PC-3 (cell line): ENCODE data around the gene PADI1. TPM values are rescaled to one million over a fixed set of nuclear protein-coding genes. Genes with fewer than 3 reads are reported as not detected.

Experiments
- ATAC-seq: fragments of 200-7000 bp; cut with Tn5 transposase; 2 replicates; pipeline ENCODE4 v1.9.1; 2020; ENCODE audit warnings: mild to moderate bottlenecking, moderate library complexity
- BruUV-seq: library from RNA; stranded (reverse); fragments of 400-500 nt; replicated peaks from 2 replicates; lab custom pipeline; 2021; lab: Mats Ljungman, UMichigan
- CTCF ChIA-PET: fragments of 300-600 bp; sonication (Branson Sonifier 250); formaldehyde crosslinking; loops from one replicate; lab custom pipeline; 2022; ENCODE audit warnings: antibody characterized with exemption; lab: Charles Lee
- POLR2A ChIA-PET: fragments of 300-600 bp; sonication (Branson Sonifier 250); formaldehyde crosslinking; loops from one replicate; lab custom pipeline; 2022; ENCODE audit warnings: antibody characterized with exemption; ENCODE audit not compliant: unreplicated experiment; lab: Charles Lee
- DNase-seq: peaks from one replicate; pipeline ENCODE4 v3.0.0-alpha.2; 2015
- H2AFZ ChIP-seq: fragments of 300-600 bp; sonication (generic); 2 replicates; pipeline ENCODE4 v1.6.0; 2016; ENCODE audit warnings: antibody characterized with exemption, low read length
- H3F3A ChIP-seq: fragments of 300-600 bp; sonication (generic); one replicate; pipeline ENCODE4 v1.6.0; 2017; ENCODE audit warnings: antibody characterized with exemption, low read length, control low read depth, mild to moderate bottlenecking; ENCODE audit not compliant: unreplicated experiment
- H3K27ac ChIP-seq: fragments of 300-600 bp; sonication (generic); 2 replicates; pipeline ENCODE4 v1.5.1; 2016; ENCODE audit warnings: mild to moderate bottlenecking, low read length
- H3K27me3 ChIP-seq: fragments of 300-600 bp; sonication (generic); 2 replicates; pipeline ENCODE4 v1.6.1; 2016; ENCODE audit warnings: low read length, mixed read lengths
- H3K36me3 ChIP-seq: fragments of 300-600 bp; sonication (generic); 2 replicates; pipeline ENCODE4 v1.6.1; 2016; ENCODE audit warnings: low read depth, mixed run types, low read length, mixed read lengths
- H3K4me1 ChIP-seq: fragments of 300-600 bp; sonication (generic); 2 replicates; pipeline ENCODE4 v1.5.1; 2016; ENCODE audit warnings: low read length; ENCODE audit not compliant: insufficient read depth
- H3K4me2 ChIP-seq: fragments of 300-600 bp; sonication (generic); 2 replicates; pipeline ENCODE4 v1.6.0; 2016; ENCODE audit warnings: low read length
- H3K4me3 ChIP-seq: fragments of 300-600 bp; sonication (generic); 2 replicates; pipeline ENCODE4 v1.5.1; 2016; ENCODE audit warnings: mild to moderate bottlenecking, low read length, mixed read lengths
- H3K79me2 ChIP-seq: fragments of 300-600 bp; sonication (generic); 2 replicates; pipeline ENCODE4 v1.6.1; 2017; ENCODE audit warnings: low read length, mixed read lengths
- H3K9ac ChIP-seq: fragments of 300-600 bp; sonication (generic); 2 replicates; pipeline ENCODE4 v1.6.0; 2016; ENCODE audit warnings: mild to moderate bottlenecking, low read length
- H3K9me2 ChIP-seq: fragments of 300-600 bp; sonication (generic); replicated peaks from 2 replicates; pipeline ENCODE4 v1.6.1; 2016; ENCODE audit warnings: mixed run types, low read length, mixed read lengths
- H3K9me3 ChIP-seq: fragments of 300-600 bp; sonication (generic); 2 replicates; pipeline ENCODE4 v1.6.1; 2016; ENCODE audit warnings: low read length, mixed read lengths
- H4K20me1 ChIP-seq: fragments of 300-600 bp; sonication (generic); 2 replicates; pipeline ENCODE4 v1.6.1; 2016; ENCODE audit warnings: low read length, mixed read lengths
- EZH2 ChIP-seq: fragments of 300-600 bp; sonication (generic); IDR thresholded peaks from one replicate; pipeline ENCODE4 v1.6.1; 2017; ENCODE audit warnings: antibody characterized with exemption, mild to moderate bottlenecking, low read length; ENCODE audit not compliant: unreplicated experiment
- EZH2phosphoT487 ChIP-seq: fragments of 300-600 bp; sonication (generic); IDR thresholded peaks from 2 replicates; pipeline ENCODE4 v1.6.1; 2018; ENCODE audit warnings: mild to moderate bottlenecking, antibody characterized with exemption, low read length, borderline replicate concordance
- intact Hi-C: fragments of 100-400 bp; cut with micrococcal nuclease; formaldehyde crosslinking; loops from 2 replicates; pipeline ENCODE4 v1.9.0; 2023
- total RNA-seq: library from RNA; depleted of rRNA; stranded (reverse); fragments of >200 nt; gene quantifications from 2 replicates; pipeline ENCODE4 v1.2.3, GENCODE V29; 2014
- TF ChIP-seq, protein P1 (sequence below): fragments of 300-600 bp; sonication (generic); conservative IDR thresholded peaks from 2 replicates; pipeline ENCODE4 v1.5.1; 2017; ENCODE audit warnings: antibody characterized with exemption, low read depth, mild to moderate bottlenecking, low read length

Gene PADI1
- total RNA-seq, 1 experiment from 2014 or later = 0.73 TPM

DNA sequence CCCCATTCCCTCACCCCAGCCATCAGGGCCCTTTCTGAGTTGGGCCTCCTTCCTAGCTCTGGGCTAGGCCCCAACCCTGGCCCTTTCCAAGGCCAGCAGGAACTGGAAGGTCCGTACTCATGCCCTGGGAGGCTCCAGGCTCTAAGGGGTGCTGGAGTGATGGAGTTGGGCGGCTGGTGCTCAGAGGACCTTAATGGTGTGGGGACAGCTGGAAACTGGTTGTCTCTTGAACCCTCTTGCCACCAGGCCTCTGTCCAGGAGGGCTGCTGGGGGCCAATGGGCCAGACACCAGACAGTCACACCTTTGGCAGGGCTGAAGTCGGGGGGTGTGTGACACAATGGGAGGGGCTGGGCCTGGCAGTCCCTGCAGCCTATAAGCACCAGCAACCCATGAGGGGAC, 9.2 kb upstream of the PADI1 start:
- Histone ChIP-seq H4K20me1 (no peaks in the 10 kb centered on the region), H3K79me2 (no peaks in the 10 kb centered on the region), H3K4me3 (no peak overlapping the region), H3K9me3 (no peaks in the 10 kb centered on the region), H3K4me1 (peaks cover 20% of the 10 kb centered on the region), H3F3A (no peaks in the 10 kb centered on the region), H3K27me3 (no peaks in the 10 kb centered on the region), H2AFZ (no peak overlapping the region), H3K27ac (no peak overlapping the region), H3K9me2 (no peaks in the 10 kb centered on the region), H3K36me3 (no peaks in the 10 kb centered on the region), H3K4me2 (no peak overlapping the region), H3K9ac (no peak overlapping the region)
- TF ChIP-seq EZH2phosphoT487 = no peak
- TF ChIP-seq, protein P1, sequence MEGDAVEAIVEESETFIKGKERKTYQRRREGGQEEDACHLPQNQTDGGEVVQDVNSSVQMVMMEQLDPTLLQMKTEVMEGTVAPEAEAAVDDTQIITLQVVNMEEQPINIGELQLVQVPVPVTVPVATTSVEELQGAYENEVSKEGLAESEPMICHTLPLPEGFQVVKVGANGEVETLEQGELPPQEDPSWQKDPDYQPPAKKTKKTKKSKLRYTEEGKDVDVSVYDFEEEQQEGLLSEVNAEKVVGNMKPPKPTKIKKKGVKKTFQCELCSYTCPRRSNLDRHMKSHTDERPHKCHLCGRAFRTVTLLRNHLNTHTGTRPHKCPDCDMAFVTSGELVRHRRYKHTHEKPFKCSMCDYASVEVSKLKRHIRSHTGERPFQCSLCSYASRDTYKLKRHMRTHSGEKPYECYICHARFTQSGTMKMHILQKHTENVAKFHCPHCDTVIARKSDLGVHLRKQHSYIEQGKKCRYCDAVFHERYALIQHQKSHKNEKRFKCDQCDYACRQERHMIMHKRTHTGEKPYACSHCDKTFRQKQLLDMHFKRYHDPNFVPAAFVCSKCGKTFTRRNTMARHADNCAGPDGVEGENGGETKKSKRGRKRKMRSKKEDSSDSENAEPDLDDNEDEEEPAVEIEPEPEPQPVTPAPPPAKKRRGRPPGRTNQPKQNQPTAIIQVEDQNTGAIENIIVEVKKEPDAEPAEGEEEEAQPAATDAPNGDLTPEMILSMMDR = no peak
- TF ChIP-seq EZH2 = no peak
- BruUV-seq = no TSS peak
- intact Hi-C loops = no loop called here
- no peak for ATAC-seq
- ChIA-PET POLR2A (no interaction called here), CTCF (no interaction called here)
- DNase-seq = no peak

GRCh38 chr1:17196496-17197185, 8.3 kb upstream of the PADI1 start:
- H3K9me2 ChIP-seq = no peaks in the 10 kb centered on the region

DNA sequence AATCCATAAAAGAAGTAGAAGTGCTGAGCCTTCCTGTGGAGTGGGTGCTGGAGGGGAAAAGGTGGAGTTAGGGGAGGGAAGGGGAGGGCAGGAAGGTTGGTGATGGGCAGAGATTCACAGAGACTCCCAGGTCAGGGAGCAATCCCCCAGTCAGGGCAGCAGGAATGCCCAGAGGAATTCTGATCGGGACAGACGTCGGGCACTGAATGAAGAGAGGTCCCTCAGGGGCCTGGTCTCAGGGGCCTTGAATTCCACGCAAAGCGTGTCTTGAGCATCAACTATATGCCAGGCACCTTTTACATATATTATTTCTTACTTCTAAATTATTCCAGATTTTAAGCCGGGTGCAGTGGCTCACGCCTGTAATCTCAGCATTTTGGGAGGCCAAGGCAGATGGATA, 7.2 kb upstream of the PADI1 start:
- Histone ChIP-seq H3K4me1 (peaks cover 31% of the 10 kb centered on the region), H3K27ac (no peak overlapping the region)
- no peak for DNase-seq

More at GRCh38 chr1:17196496-17197185, 8.3 kb upstream of the PADI1 start:
- no peaks in the 10 kb centered on the region for H3K79me2 ChIP-seq
- no peak overlapping the region for H3K4me2 ChIP-seq
- BruUV-seq = no TSS peak
- H3F3A ChIP-seq = no peaks in the 10 kb centered on the region
- POLR2A ChIA-PET = no interaction called here
- no peak for TF ChIP-seq EZH2
- TF ChIP-seq, protein P1 = no peak
- no peak for TF ChIP-seq EZH2phosphoT487
- no peaks in the 10 kb centered on the region for H3K27me3 ChIP-seq
- H3K4me1 ChIP-seq = peaks cover 26% of the 10 kb centered on the region
- CTCF ChIA-PET = no interaction called here
- no peak overlapping the region for H2AFZ ChIP-seq
- no peaks in the 10 kb centered on the region for H3K9me3 ChIP-seq
- no peak overlapping the region for H3K4me3 ChIP-seq
- no peaks in the 10 kb centered on the region for H4K20me1 ChIP-seq
- intact Hi-C loops = no loop called here
- no peak overlapping the region for H3K27ac ChIP-seq
- H3K9ac ChIP-seq = no peak overlapping the region
- no peaks in the 10 kb centered on the region for H3K36me3 ChIP-seq
- DNase-seq (no peak), ATAC-seq (no peak)

More for the DNA sequence above, 7.2 kb upstream of the PADI1 start:
- ChIA-PET POLR2A (no interaction called here), CTCF (no interaction called here)
- Histone ChIP-seq H3K9ac (no peak overlapping the region), H3K27me3 (no peaks in the 10 kb centered on the region), H3K4me3 (no peak overlapping the region), H4K20me1 (no peaks in the 10 kb centered on the region), H3K9me2 (no peaks in the 10 kb centered on the region), H2AFZ (no peak overlapping the region), H3F3A (no peaks in the 10 kb centered on the region), H3K9me3 (no peaks in the 10 kb centered on the region), H3K4me2 (no peak overlapping the region), H3K79me2 (no peaks in the 10 kb centered on the region), H3K36me3 (no peaks in the 10 kb centered on the region)
- no peak for ATAC-seq
- BruUV-seq = no TSS peak
- intact Hi-C loops = no loop called here
- TF ChIP-seq EZH2 = no peak
- TF ChIP-seq EZH2phosphoT487 = no peak
- TF ChIP-seq, protein P1 = no peak
